HepG2 (cell line): ENCODE measurements around the gene ABCC8. TPM values are rescaled to one million over a fixed set of nuclear protein-coding genes. Genes with fewer than 3 reads are reported as not detected.

Experiments used
- ATAC-seq: fragments of 200-7000 bp; cut with Tn5 transposase; 3 replicates; pipeline ENCODE4 v1.9.1; 2020; ENCODE audit warnings: mild to moderate bottlenecking, moderate library complexity
- BruUV-seq: library from RNA; stranded (reverse); fragments of 400-500 nt; replicated peaks from 2 replicates; lab custom pipeline; 2021; lab: Mats Ljungman, UMichigan
- CTCF ChIA-PET: fragments of 300-600 bp; formaldehyde crosslinking; extraction: SDS; loops from one replicate; lab custom pipeline; 2021; ENCODE audit warnings: low total read pairs, inconsistent platforms, low intra/inter-chr PET ratio; lab: Yijun Ruan, JAX
- POLR2A ChIA-PET: fragments of 350-600 bp; sonication (Branson Sonifier 250); formaldehyde crosslinking; loops from one replicate; lab custom pipeline; 2020; ENCODE audit warnings: antibody characterized with exemption, inconsistent platforms; lab: Yijun Ruan, JAX
- DNase-seq: peaks from one replicate; pipeline ENCODE4 v3.0.0-alpha.2; 2015; ENCODE audit warnings: low spot score
- FAIRE-seq: peaks from 3 replicates; lab custom pipeline; 2011; peaks lifted over from hg19 to GRCh38; lab: Jason Lieb, UNC
- H2AFZ ChIP-seq: one replicate; pipeline ENCODE4 v1.6.1; 2011; ENCODE audit warnings: low read length, inconsistent platforms
- H3K27ac ChIP-seq: fragments of 300-600 bp; 3 replicates; pipeline ENCODE4 v1.8.0; 2011; ENCODE audit warnings: mixed run types, mild to moderate bottlenecking, mixed read lengths, low read length, inconsistent platforms; ENCODE audit not compliant: insufficient read depth; ENCODE audit errors: extremely low read length
- H3K27me3 ChIP-seq, 2 experiments: fragments of 200-600 bp in 1 of 2; 2 replicates in 1 of 2; 3 replicates in 1 of 2; pipeline versions ENCODE4 v1.6.0 to v1.8.0; 2011; ENCODE audit warnings: low read length in 2 of 2, mild to moderate bottlenecking in 2 of 2, moderate library complexity in 2 of 2, inconsistent platforms in 1 of 2; ENCODE audit not compliant: insufficient read depth in 2 of 2, control insufficient read depth in 1 of 2
- H3K36me3 ChIP-seq, 2 experiments: fragments of 200-600 bp in 1 of 2; replicated peaks in 1 of 2; 2 replicates in 1 of 2; 3 replicates in 1 of 2; pipeline versions ENCODE4 v1.5.1 to v1.8.0; 2011; ENCODE audit warnings: low read length in 2 of 2, inconsistent platforms in 1 of 2; ENCODE audit not compliant: insufficient read depth in 2 of 2, control insufficient read depth in 1 of 2
- H3K4me1 ChIP-seq: 2 replicates; pipeline ENCODE4 v1.5.1; 2012; ENCODE audit warnings: low read length, inconsistent platforms; ENCODE audit not compliant: insufficient read depth
- H3K4me2 ChIP-seq: 2 replicates; pipeline ENCODE4 v1.6.0; 2011; ENCODE audit warnings: low read depth, low read length, inconsistent platforms
- H3K4me3 ChIP-seq, 3 experiments: fragments of 200-600 bp in 1 of 3; sonication (generic), shearing (Covaris generic) in 1 of 3; replicated peaks in 1 of 3; 2 replicates each; pipeline ENCODE4 v1.5.1; 2011 to 2016; ENCODE audit warnings: low read length in 3 of 3, inconsistent platforms in 2 of 3, low read depth in 2 of 3, mild to moderate bottlenecking in 2 of 3, control low read depth in 1 of 3, mixed read lengths in 1 of 3; ENCODE audit not compliant: insufficient read depth in 1 of 3
- H3K79me2 ChIP-seq: one replicate; pipeline ENCODE4 v1.6.1; 2011; ENCODE audit warnings: low read length, inconsistent platforms; ENCODE audit not compliant: insufficient read depth
- H3K9ac ChIP-seq: 2 replicates; pipeline ENCODE4 v1.6.0; 2011; ENCODE audit warnings: mild to moderate bottlenecking, low read depth, low read length, inconsistent platforms; ENCODE audit not compliant: insufficient read depth
- H3K9me3 ChIP-seq: 2 replicates; pipeline ENCODE4 v1.5.1; 2012; ENCODE audit warnings: mild to moderate bottlenecking, low read length
- H4K20me1 ChIP-seq: 2 replicates; pipeline ENCODE4 v1.6.0; 2011; ENCODE audit warnings: inconsistent platforms, mild to moderate bottlenecking, low read length, moderate library complexity; ENCODE audit not compliant: insufficient read depth
- ATF2 ChIP-seq: sonication (generic); formaldehyde crosslinking; IDR thresholded peaks from 2 replicates; pipeline ENCODE4 v1.4.0; 2020; ENCODE audit warnings: missing genetic modification reagents
- ATM ChIP-seq: fragments of 450-650 bp; IDR thresholded peaks from 2 replicates; pipeline ENCODE4 v1.7.1; 2017; ENCODE audit warnings: mild to moderate bottlenecking, borderline replicate concordance
- KAT2B ChIP-seq: fragments of 150-350 bp; IDR thresholded peaks from 2 replicates; pipeline ENCODE4 v1.6.1; 2014; ENCODE audit warnings: low read depth, low read length, borderline replicate concordance
- KDM1A ChIP-seq: IDR thresholded peaks from 2 replicates; pipeline ENCODE4 v1.6.1; 2016; ENCODE audit warnings: missing compliant biosample characterization
- POLR2G ChIP-seq: fragments of 200-400 bp; formaldehyde crosslinking; IDR thresholded peaks from 2 replicates; pipeline ENCODE4 v1.6.1; 2018; ENCODE audit warnings: mild to moderate bottlenecking, low read depth, low read length, moderate library complexity
- RAD51 ChIP-seq: fragments of 450-650 bp; IDR thresholded peaks from 2 replicates; pipeline ENCODE4 v1.6.1; 2016; ENCODE audit warnings: borderline replicate concordance
- TSC22D2 ChIP-seq: sonication (generic); formaldehyde crosslinking; IDR thresholded peaks from 2 replicates; pipeline ENCODE4 v1.5.1; 2020; ENCODE audit warnings: missing genetic modification reagents, mild to moderate bottlenecking, borderline replicate concordance
- UBTF ChIP-seq: sonication (generic); formaldehyde crosslinking; IDR thresholded peaks from 2 replicates; pipeline ENCODE4 v1.4.0; 2020; ENCODE audit warnings: mild to moderate bottlenecking, missing genetic modification reagents
- ZFAT ChIP-seq: sonication (generic); formaldehyde crosslinking; conservative IDR thresholded peaks from 2 replicates; pipeline ENCODE4 v1.8.1; 2023; ENCODE audit warnings: missing genetic modification reagents, inconsistent platforms
- ZFP36L2 ChIP-seq: sonication (generic); formaldehyde crosslinking; IDR thresholded peaks from 2 replicates; pipeline ENCODE4 v1.4.0; 2020; ENCODE audit warnings: missing genetic modification reagents
- ZNF136 ChIP-seq: sonication (generic); formaldehyde crosslinking; IDR thresholded peaks from 2 replicates; pipeline ENCODE4 v1.8.1; 2022; ENCODE audit warnings: low read depth, mild to moderate bottlenecking, moderate library complexity, missing genetic modification reagents
- ZNF34 ChIP-seq: sonication (generic); formaldehyde crosslinking; IDR thresholded peaks from 2 replicates; pipeline ENCODE4 v1.4.0; 2020; ENCODE audit warnings: mild to moderate bottlenecking, missing genetic modification reagents, borderline replicate concordance
- ZNF576 ChIP-seq: sonication (generic); formaldehyde crosslinking; IDR thresholded peaks from 2 replicates; pipeline ENCODE4 v1.4.0; 2020; ENCODE audit warnings: mild to moderate bottlenecking, missing genetic modification reagents
- WGBS: methylation state at CpG from one replicate; pipeline ENCODE4 v1.1.6; 2017; ENCODE audit warnings: low lambda C conversion rate; 5-methylcytosine and 5-hydroxymethylcytosine counted together
- in situ Hi-C: cut with HindIII; loops from 2 replicates; pipeline ENCODE4 v1.10.0; 2017; ENCODE audit warnings: low pct_unique_long_range_greater_than_20kb; ENCODE audit not compliant: extremely low pct_ligation_motif_present
- intact Hi-C: fragments of 100-400 bp; cut with micrococcal nuclease; formaldehyde crosslinking; loops from one replicate; pipeline ENCODE4 v1.10.0; 2022; ENCODE audit not compliant: unreplicated experiment
- polyA plus RNA-seq, 8 experiments: library from polyadenylated mRNA; depleted of rRNA in 3 of 8; stranded (reverse) in 7 of 8; unstranded in 1 of 8; fragments of >200 nt; fragmentation: Illumina TruSeq in 4 of 8; extraction: Trizol in 4 of 8; gene quantifications; 2 replicates each; pipeline versions ENCODE4 v1.2.1 to v1.2.3, GENCODE V29; 2011 to 2016; ENCODE audit warnings: low read depth in 4 of 8, missing spikeins in 1 of 8, mixed read lengths in 1 of 8; ENCODE audit not compliant: insufficient read depth in 1 of 8
- total RNA-seq, 5 experiments: library from RNA; depleted of rRNA; stranded (reverse); fragments of >200 nt; fragmentation: Illumina TruSeq; extraction: Trizol; gene quantifications; 2 replicates each; pipeline ENCODE4 v1.2.3, GENCODE V29; 2016; ENCODE audit warnings: low read depth in 1 of 5

Gene ABCC8
- total and polyA plus RNA-seq, 2 of the 13 experiments (the other 11 are each of a cell fraction or from before 2014, with no cell fraction given) = not detected

- no peak for TF ChIP-seq ZNF576 (CRISPR knock-in tag)
- no peak for TF ChIP-seq ZNF34 (CRISPR knock-in tag)
- no peak for TF ChIP-seq KAT2B
These were observed 39.3 kb downstream of the ABCC8 start (continued) for GRCh38 chr11:17437366-17437765.

- BruUV-seq = no TSS peak
- no peak for FAIRE-seq
- Histone ChIP-seq H3K9ac (no peak overlapping the region), H3K4me3 (no peak overlapping the region), H4K20me1 (no peaks in the 10 kb centered on the region), H3K27me3 (peaks cover 4 to 38% of the 10 kb centered on the region in 2 experiments; a peak in 4 of 5 replicates), H3K79me2 (no peaks in the 10 kb centered on the region), H2AFZ (no peak overlapping the region), H3K4me2 (no peak overlapping the region), H3K27ac (no peak overlapping the region), H3K4me1 (peaks cover 4% of the 10 kb centered on the region), H3K36me3 (no peaks in the 10 kb centered on the region), H3K9me3 (no peaks in the 10 kb centered on the region)
- TF ChIP-seq ATF2 (CRISPR knock-in tag) = no peak
- no peak for TF ChIP-seq KDM1A
- no peak for TF ChIP-seq ZFP36L2
- no peak for TF ChIP-seq ZFAT
- no peak for TF ChIP-seq RAD51
- no peak for TF ChIP-seq POLR2G
- no peak for TF ChIP-seq TSC22D2 (CRISPR knock-in tag)
- TF ChIP-seq ZNF136 (CRISPR knock-in tag) = no peak
- no peak for TF ChIP-seq ATM
- no peak for TF ChIP-seq UBTF (CRISPR knock-in tag)
- no peak for ATAC-seq
- ChIA-PET CTCF (no interaction called here), POLR2A (no interaction called here)
- intact Hi-C loops = no loop called here
- in situ Hi-C loops = no loop called here
- WGBS = 33% methylated on average over 3 of the region's 4 CpGs
- DNase-seq = no peak
These were observed 42.5 kb downstream of the ABCC8 start for GRCh38 chr11:17434108-17434507.
